Measurements from ENCODE around the gene SCG2.
"Not testable (repeated sequence)": the region's sequence is repeated elsewhere in the genome, so short reads cannot be mapped to it uniquely, and the experiment has no call there.

Gene SCG2

DNA sequence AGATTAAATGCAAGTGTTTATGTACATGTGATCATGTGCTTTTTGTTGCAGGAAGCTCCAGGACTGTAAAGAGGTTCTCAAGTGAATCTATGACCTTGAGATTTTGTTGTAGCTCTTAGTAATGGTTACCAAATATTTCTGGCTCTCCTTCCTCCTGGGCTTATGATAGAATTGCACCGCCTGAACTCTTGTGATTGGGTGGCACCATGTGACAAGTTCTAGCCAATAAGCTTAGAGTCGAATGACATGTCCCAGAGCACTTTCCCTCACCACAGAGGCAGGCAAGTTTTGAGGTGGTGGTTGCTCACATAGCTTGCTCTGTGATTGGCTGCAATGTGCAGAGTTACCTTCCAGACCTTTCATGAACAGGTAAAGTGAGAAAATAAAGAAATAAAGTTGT, 8.9 kb upstream of the SCG2 start:
- no peak for DNase-seq (ENCODE audit: low read depth)

DNA sequence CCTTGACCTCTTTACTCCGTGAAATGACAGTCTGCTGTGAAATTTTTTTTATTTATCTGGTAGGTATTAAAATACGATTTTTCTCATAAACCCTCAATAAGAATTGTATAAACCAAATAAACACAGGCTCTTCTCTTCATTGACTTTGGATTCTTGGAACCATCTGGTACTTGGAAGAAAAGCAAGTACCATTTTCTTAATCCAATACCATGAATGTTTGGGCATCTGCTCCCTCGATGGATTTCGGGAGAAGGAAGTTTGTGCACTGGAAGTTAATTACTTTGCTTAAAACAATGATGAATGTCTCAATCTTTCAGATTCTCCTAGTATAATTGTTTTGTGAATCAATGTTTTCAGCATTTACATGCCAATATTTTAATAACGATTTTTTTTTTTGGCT, 5.3 kb upstream of the SCG2 start:
- no peak for DNase-seq (ENCODE audit: low read depth)

DNA sequence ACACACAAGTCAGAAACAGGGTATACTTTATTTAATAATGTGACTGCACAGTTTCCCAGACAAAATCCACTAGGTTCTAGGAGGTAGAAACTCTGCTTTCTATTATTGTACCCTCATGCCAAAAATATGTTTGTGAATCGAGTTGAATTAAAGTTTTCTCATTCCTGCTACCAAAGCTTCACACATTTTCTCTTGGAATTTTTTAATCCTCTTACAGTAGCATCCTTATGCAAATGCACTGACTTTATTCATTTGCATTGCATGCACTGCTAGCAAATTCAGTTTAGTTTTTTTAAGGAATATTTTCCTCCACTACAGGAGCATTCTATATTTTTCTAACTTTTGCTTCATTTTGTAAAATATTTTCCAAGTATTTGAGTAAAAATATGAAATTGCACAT, 4.8 kb upstream of the SCG2 start:
- no peak for DNase-seq (ENCODE audit: low read depth)

DNA sequence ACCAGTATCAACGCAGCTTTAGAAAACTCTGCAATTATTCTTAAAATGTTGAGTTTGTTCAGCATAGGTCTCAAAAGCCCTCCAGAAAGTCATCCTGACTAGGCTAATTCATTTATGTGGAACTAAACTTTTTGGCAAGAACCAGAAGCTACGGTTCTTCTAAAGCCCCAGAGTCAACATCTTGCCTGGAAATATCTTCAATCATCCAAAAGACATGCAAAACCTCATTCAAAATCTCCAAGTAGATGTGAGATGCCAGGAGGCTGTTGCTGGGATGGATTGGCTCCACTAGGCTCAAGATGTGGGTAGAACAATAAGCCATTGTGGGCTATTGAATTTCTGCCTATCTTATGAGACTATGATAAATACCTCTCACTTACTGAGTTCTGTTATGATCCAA, 2.1 kb upstream of the SCG2 start:
- no peak for DNase-seq (ENCODE audit: low read depth)

DNA sequence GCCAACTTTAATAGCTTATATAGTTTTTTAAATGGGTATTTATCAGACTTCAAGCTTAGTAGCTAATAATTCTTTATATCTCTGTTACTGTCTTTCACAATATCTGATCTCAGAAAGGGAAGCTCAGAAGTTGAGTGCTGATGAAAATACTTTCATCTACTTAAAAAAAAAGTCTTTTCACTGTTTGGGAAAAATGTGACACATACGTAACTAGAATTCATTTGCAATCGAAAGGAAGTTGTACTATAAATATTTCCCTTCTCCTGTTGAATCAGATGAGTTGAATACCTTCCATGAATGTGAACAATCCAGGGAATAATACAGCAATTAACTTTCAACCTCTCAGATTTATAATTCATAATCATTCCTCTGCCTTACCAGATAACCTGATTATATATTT, 811 bp upstream of the SCG2 start:
- DNase-seq (ENCODE audit: low read depth): no peak

DNA sequence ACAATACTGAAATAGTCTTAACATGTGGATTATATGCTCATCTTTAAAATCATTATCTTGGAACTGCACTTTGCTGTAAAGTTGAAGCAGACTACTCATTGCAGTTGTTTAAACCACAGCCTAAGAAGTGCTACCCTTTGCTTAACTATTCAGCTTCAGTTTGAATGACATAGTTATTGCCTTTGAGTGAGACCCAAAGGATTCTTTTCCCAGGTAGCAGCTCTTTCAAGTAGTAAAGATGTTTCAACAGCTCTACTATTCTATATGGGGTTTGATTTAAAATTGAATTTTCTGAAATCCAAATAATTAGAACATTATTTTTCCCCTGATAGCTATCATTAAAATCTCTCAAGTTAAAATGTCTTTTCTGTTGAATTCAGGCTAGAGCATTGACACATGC, 1.1 kb downstream of the SCG2 start:
- DNase-seq (ENCODE audit: low read depth): no peak

DNA sequence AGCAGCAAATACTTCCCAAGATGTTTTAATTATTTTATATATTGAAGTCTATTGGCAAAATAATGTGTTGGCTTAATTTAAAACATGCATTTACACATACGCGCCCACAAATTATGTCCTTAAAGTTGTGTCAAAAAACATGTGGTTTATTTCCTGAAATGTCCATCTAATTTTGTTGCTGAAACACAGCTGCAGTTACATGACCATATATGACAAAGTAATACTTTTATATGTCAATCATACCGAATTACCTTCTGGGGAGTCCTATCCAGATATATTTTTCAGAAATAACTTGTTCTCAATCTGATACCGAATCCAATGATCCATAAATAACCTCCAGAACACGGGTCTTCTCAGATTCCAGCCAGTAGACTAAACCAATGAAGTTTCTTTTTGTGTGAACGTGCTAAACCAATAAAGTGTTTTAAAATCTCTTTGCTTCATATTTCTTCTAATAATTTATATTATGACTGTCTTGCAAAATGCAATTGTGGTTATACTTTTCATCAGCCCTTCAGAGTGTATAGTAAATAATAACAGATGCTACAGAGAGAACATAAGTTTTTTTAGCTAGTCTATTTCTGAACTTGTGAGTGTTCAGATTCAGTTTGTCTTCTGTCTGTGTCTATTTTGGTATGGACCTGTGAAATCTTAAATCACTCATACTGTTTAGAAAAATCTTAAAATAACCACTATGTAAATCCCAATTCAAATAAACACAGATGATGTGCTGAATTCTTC, 2.4 kb downstream of the SCG2 start:
- peak; percentile 43 for DNase-seq (ENCODE audit: low read depth)

DNA sequence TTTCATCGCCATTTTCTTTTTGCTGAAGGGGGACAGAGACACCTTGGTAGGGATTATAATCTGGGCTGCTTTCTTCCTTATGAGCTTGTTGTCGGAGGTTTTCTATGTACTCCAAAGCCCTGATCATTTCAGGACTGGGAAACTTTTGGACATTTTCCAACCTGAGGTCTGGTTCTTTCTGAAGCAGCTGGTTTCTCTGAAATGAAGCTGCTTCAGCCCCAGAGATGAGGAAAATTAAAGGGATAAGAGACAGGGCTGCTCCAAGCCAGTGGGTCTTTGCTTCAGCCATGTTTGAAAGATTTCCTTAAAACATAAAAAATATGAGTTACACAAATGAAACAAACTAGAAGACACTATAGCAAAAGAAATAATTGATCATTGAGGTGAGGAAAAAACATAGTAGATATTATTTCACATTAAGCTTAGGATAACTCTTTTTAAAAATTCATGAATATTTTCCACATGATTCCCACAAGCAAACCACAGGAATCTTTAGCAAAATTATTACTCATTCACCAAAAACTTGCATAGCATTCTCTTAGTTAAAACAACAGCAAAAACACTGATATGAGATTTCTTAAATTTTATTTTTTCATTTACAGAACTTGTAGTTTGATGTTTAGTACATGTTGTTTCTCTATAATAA, 3.0 kb downstream of the SCG2 start:
- peak; percentile 84 for DNase-seq (ENCODE audit: low read depth)

DNA sequence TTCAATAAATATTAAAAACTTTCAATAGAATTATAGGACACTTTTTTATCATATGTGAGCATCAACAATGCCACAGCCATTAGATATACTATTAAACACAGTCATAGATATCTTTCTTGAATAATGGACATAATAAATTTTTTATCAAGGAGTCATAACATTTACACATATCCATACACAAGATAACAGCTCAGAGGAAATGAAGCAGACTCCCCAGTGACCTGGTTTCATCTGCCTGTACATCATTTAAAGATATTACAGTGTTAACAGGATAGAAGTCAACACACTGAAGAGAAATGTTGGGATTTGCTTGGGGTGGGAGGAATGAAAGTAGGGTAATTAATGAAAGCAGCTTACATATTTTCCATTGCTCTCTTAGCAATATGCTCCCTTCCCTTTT, 5.1 kb downstream of the SCG2 start:
- DNase-seq (ENCODE audit: low read depth): peak; percentile 54

DNA sequence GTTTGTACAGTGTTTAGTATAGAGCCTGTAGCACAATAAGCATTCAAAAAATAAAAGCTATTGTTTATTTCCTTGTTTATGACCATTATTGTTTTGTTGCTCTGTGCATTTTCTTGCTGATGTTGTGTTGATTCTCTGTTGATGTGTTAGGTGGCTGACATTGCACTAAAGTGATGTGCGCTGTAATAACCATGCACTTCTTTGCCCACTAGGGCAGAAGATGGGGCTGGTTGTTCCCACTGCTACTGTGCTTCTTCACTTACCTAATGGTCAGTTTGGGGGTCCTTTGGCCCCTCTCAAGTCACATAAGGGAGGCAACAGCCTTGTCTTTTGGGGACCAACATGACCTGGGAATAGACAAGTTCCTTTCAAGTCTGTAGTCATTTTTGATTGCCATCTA, 6.0 kb downstream of the SCG2 start:
- no peak for DNase-seq (ENCODE audit: low read depth)

DNA sequence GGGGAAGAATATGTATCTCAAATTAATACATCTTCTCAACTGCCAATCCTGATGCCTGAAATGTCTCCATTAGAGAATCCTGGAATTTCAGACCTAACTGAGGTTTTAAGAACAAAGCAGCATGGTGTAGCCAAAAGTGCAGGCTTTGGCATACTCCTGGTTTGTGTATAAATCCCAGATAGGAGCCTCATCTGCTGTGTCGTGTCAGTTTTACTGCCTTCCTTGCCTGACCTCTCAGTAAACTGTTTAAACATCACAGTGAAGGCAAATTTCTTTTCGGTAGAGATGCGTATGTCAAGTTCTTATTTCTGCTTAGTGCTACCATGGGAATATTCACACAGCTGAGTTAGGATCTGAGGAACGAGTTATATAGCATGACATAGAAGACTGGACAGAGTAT, 7.3 kb downstream of the SCG2 start:
- DNase-seq (ENCODE audit: low read depth): no peak

DNA sequence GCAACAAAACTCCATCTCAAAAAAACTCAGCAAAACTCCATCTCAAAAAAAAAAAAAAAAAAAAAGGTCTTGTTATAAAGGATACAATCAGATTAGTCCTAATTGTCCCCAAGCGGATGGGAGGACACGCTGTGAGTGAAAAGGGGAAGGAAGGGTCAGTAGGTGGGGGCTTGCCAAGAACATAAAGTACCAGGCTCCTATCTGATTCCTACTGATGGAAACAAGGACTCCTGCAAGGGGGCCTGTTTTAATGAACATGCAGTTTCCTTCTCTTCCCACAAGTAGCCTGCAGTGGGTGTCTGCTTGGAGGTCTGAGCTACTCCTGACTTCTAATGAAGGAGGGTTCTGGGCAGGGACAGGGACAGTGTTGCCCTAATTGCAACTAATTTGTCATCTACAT, 7.9 kb downstream of the SCG2 start:
- no peak for DNase-seq (ENCODE audit: low read depth)

DNA sequence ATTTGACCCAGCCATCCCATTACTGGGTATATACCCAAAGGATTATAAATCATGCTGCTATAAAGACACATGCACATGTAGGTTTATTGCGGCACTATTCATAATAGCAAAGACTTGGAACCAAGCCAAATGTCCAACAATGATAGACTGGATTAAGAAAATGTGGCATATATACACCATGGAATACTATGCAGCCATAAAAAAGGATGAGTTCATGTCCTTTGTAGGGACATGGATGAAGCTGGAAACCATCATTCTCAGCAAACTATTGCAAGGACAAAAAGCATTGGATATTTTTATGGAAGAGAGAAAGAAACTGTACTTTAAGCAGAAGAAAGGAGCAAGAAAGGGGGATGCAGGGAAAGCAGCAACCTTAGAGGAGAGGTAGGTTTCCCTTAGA, 9.5 kb downstream of the SCG2 start:
- not testable (repeated sequence) for DNase-seq (ENCODE audit: low read depth)

DNA sequence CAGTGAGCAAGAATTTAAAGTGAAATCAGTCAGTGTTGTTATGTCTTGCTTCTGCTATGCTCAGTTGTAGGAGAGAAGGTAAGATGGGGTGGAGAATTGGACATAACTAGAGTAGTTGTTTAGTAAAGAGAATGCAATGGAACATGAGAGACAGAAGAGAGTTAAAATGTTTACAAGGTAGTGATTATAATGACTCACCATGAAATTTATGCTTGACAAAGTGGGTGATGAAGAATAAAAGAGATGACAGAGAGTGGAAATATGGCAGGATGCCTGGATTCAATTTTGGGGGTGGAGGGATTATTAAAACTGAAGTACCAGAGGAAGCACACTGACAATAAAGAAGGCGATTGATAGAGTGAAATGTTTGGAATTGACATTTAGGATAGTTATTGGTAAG, 10.6 kb downstream of the SCG2 start:
- peak; percentile 47 for DNase-seq (ENCODE audit: low read depth)

DNA sequence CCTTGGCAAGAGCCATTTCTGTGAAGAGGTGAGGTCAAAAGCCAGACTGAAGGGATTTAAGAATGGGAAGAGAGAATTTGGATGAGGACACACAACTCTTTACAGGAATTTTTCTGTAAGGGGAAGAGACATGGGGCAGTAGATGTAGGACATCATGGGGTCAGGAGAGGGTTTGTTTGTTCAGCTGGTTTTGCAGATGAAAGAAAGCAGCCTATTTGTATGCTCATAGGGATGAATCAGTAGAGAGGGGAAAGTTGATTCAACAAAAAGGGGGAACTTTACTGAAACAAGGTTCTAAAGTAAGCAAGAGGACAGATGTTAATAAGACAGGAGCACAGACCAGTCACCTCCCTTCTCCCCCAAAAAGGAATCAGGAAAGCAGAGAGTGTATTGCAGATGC, 11.2 kb downstream of the SCG2 start:
- peak; percentile 76 for DNase-seq (ENCODE audit: low read depth)

DNA sequence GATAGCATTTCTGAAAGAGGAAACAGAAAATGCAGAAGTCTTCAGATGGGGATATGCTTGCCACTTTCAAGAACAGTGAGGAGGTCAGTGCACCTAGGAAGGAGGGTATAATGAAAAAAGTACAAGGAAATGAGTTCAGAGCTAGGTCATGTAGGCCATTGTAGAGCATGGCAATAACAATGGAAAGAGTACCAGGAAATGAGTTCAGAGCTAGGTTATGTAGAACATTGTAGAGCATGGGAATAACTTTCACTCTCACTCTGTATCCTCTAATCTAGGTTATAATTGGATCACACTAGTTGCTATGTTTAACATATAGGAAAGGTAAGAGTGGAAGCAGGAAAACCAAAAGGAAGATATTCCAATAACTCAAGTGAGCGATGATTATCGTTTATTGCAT, 12.3 kb downstream of the SCG2 start:
- no peak for DNase-seq (ENCODE audit: low read depth)

DNA sequence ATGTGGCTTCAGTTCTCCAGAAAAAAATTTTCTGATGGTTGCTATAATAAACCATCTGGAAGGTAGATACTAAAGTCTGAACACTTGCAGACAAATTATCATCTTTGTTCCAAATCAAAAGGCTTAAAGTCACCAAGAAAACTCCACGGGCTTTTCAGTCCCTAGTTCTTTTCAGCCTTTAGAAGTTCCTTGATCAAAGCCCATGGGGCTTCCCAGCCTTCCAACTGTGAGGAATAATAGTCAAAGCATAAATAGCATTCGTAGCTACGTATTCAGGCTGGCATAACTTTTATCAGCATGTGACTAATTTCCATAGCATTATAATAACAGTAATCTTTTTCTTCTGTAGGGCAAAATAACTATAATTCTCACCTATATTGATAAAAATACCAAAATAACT, 13.9 kb downstream of the SCG2 start:
- no peak for DNase-seq (ENCODE audit: low read depth)

DNA sequence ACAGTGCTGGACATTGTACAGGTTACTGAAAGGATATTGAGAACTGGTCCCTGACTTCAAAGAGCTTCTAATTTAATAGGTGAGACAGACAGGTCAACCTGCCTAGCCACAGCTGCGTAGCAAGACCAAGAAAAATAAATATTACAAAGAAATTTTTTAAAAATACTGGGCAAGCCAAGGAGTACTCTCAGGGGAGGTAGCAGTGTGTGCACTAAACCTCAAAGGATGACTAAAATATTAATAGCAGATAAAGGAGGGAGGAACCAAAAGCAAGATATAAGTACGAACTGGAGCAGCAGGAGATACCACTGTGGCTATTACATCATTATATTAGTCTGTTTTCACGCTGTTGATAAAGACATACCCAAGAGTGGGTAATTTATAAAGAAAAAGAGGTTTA, 14.9 kb downstream of the SCG2 start:
- DNase-seq (ENCODE audit: low read depth): no peak

DNA sequence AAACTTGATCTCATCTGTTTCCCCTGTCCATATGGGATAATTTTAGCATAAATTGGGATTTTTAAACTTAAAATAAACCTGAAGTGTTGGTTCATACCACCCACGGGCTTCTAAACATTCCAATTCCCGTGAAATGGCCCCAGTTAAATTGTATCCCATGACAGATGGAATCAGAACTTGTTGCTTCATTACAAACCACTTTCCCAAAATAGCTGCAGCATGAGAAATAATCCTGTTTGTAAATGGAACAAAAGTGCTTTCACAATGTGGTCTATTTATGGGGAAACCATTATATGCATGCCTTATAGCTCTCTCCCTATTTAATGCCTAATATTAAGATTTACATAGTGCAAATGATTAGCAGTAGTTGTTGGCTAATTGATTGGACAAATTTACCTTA, 15.9 kb downstream of the SCG2 start:
- peak; percentile 90 for DNase-seq (ENCODE audit: low read depth)

DNA sequence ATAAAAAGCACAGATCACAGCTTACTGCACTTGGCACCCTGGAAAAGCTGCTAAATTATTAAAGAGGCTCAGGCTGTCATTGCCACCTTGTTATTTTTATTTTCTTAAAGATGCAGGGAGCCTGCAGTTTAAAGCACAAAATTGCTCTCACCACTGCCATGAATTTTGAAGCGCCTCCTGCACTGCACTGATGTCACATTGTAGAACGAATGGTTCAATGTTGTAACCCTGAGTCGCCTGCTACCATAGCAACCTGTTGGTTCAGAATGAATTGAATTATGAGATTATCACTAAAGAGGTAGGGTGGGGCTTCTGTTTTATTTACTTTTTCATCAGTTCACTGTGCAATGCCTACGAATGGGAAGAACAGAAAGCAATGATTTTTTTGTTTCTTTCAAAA, 16.5 kb downstream of the SCG2 start:
- DNase-seq (ENCODE audit: low read depth): peak; percentile 29

DNA sequence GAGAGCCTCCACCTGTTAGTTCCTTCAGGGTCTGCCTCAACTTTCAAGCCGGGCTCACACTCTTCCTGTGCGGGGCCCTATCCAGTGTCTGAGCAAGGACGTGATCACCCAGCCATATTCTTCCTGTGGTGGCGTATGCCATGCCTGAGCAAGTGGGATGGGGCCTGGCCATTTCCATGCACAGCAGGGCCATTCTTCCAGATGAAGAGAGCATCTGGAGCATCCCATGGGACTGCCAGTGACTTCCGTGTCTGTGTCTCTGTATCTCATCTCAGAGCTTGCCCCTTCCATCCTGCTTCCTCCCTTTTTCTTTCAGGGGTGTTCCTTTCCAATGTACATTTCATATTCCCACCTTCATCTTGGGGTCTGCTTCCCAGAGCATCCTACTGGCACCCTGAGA, 20.2 kb downstream of the SCG2 start:
- no peak for DNase-seq (ENCODE audit: low read depth)

DNA sequence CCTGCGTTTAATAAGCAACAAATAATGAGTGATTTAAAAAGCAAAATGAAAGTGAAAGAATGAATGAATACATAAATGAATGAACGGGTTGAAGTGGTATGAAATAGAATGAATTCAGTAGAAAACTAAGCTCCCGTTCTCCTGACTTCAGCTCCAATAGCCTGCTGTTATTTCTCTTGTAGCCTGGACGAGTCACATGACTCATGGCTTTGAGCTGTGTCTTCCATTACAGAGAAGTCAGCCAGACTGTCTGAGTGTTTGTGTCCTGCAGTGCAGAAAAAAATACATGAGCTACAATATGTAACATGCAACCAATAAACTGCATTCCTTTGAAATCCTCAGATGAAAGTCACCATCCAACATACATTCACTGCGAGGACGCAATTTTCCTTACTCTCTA, 21.2 kb downstream of the SCG2 start:
- peak; percentile 82 for DNase-seq (ENCODE audit: low read depth)

DNA sequence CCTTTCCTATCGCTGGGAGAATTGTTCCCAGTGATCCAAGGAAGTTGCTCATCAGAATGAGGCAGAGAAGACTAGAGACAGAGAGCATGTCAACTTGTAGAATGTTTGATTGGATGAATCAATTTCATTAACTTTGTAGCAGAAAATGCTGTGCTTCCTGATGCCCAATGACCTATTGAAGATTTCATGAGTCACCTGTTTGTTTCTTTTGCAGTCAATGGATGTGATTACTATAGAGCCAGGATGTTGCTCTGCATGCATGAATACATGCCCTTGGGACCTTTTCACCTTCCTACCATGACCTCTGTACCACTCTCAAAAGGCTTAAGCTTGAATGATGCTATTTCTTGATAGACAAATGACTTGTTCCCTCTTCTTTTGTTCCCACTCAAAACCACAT, 23.3 kb downstream of the SCG2 start:
- DNase-seq (ENCODE audit: low read depth): no peak

DNA sequence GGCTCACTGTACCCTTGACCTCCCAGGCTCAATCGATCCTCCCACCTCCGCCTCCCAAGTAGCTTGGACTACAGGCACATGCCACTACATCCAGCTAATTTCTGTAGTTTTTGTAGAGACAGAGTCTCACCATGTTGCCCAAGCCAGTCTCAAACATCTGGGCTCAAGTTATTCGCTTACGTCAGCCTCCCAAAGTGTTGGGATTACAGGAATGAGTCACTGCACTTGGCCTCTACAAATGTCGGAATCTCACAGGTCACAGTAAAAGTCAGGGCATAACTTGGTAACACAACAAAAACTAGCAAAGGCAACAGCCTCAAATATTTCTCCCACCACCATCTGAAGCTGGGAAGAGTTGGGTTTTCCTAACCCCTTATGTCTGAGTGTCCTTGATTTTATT, 25.3 kb downstream of the SCG2 start:
- DNase-seq (ENCODE audit: low read depth): peak; percentile 98
